ENCODE measurements around the gene AFTPH. TPM values are rescaled to one million over a fixed set of nuclear protein-coding genes. Genes with fewer than 3 reads are reported as not detected.

Gene AFTPH
- total RNA-seq, 1 experiment from 2014 or later = 13.5 TPM

DNA sequence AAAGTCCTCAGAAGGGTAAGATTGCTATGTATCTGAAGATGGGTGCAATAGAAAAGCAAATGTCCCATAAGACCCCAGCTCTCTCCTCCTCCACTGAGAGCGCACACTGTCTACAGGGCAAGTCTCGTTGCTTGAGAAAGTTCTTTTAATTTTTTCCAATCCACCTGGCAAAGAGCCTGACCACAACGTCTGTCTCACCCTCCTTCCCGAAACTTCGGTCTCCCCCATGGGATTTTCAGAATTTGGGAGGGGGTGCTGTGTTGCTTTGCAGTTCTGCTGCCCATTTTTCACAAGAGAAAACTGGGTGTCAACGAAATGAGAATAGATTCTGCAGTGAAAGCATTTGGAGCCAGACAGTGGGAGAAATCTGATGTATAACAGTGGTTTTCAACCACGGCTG lies 89.1 kb downstream of the AFTPH start:
- H4K5ac ChIP-seq (ENCODE audit: insufficient read length, low read depth, low read length) = no peak overlapping the region
- no peaks in the 10 kb centered on the region; the same call in 1 of the 2 replicates for H3K27me3 ChIP-seq (ENCODE audit: insufficient read depth, low read length)
- H3K4me1 Mint-ChIP-seq = peaks cover 17 to 29% of the 10 kb centered on the region in 2 experiments
- no peak overlapping the region for H3K14ac ChIP-seq (ENCODE audit: insufficient read depth, low read length)
- no peak overlapping the region for H4K8ac ChIP-seq (replicated peaks; ENCODE audit: insufficient read length, low read depth, low read length)
- no peaks in the 10 kb centered on the region for H3K36me3 Mint-ChIP-seq (ENCODE audit: insufficient read depth in 1 of 3, low read depth in 3 of 3)
- H2BK15ac ChIP-seq (ENCODE audit: low read depth, low read length) = no peak overlapping the region
- no peak overlapping the region for H3K23ac ChIP-seq (ENCODE audit: insufficient read length, low read depth, low read length)
- H3K56ac ChIP-seq (ENCODE audit: insufficient read length, low read depth, low read length) = no peak overlapping the region
- no peak overlapping the region for H3T11ph ChIP-seq (ENCODE audit: low read length)
- peaks cover 2% of the 10 kb centered on the region for H3K23me2 ChIP-seq (ENCODE audit: insufficient read length, low read depth, low read length, poor library complexity, severe bottlenecking)
- H2BK5ac ChIP-seq (ENCODE audit: insufficient read length, low read length) = no peak overlapping the region
- TF ChIP-seq, protein P1, sequence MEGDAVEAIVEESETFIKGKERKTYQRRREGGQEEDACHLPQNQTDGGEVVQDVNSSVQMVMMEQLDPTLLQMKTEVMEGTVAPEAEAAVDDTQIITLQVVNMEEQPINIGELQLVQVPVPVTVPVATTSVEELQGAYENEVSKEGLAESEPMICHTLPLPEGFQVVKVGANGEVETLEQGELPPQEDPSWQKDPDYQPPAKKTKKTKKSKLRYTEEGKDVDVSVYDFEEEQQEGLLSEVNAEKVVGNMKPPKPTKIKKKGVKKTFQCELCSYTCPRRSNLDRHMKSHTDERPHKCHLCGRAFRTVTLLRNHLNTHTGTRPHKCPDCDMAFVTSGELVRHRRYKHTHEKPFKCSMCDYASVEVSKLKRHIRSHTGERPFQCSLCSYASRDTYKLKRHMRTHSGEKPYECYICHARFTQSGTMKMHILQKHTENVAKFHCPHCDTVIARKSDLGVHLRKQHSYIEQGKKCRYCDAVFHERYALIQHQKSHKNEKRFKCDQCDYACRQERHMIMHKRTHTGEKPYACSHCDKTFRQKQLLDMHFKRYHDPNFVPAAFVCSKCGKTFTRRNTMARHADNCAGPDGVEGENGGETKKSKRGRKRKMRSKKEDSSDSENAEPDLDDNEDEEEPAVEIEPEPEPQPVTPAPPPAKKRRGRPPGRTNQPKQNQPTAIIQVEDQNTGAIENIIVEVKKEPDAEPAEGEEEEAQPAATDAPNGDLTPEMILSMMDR (conservative IDR thresholded peaks at IDR 0.05) = no peak
- H2AK5ac ChIP-seq (ENCODE audit: insufficient read length, low read length) = no peak overlapping the region
- no peak for DNase-seq
- H3K4me3 Mint-ChIP-seq = no peak overlapping the region
- H3K27ac ChIP-seq (ENCODE audit: insufficient read length, low read depth, low read length) = no peak overlapping the region
- H3K4ac ChIP-seq (ENCODE audit: low read depth, low read length) = no peak overlapping the region
- H3K9ac ChIP-seq (ENCODE audit: extremely low read depth, insufficient read length, low read length) = no peak overlapping the region
- no peaks in the 10 kb centered on the region for H3K79me2 ChIP-seq (ENCODE audit: insufficient read depth, low read length)
- H3K27me3 Mint-ChIP-seq (ENCODE audit: low read depth) = peaks cover 44% of the 10 kb centered on the region
- H2BK120ac ChIP-seq (ENCODE audit: low read depth, low read length, poor library complexity, severe bottlenecking) = no peak overlapping the region
- H3K9me3 ChIP-seq (ENCODE audit: control insufficient read depth, low read depth, low read length) = no peaks in the 10 kb centered on the region
- H2BK20ac ChIP-seq (ENCODE audit: low read depth, low read length, poor library complexity, severe bottlenecking) = no peak overlapping the region
- no peak overlapping the region for H3K18ac ChIP-seq (ENCODE audit: insufficient read length, low read depth, low read length)
- H2BK12ac ChIP-seq (ENCODE audit: insufficient read length, low read depth, low read length) = no peak overlapping the region
- H3K79me1 ChIP-seq (ENCODE audit: insufficient read depth, low read depth, low read length, poor library complexity, severe bottlenecking) = no peaks in the 10 kb centered on the region
- WGBS (ENCODE audit: extremely low coverage, insufficient read length, low lambda C conversion rate) = no CpG with 5 or more reads among the region's 7 CpGs
- H3K4me2 ChIP-seq (ENCODE audit: insufficient read depth, insufficient read length, low read length) = no peak overlapping the region
- H3K9me3 Mint-ChIP-seq = no peaks in the 10 kb centered on the region
- H4K91ac ChIP-seq (ENCODE audit: insufficient read length, low read depth, low read length) = no peak overlapping the region
- no peaks in the 10 kb centered on the region for H4K20me1 ChIP-seq (ENCODE audit: control insufficient read depth, insufficient read depth, insufficient read length)
- no peaks in the 10 kb centered on the region for H3K4me1 ChIP-seq (ENCODE audit: insufficient read depth, low read length)
- H3K27ac Mint-ChIP-seq = no peak overlapping the region
- no peak overlapping the region for H2AFZ ChIP-seq (ENCODE audit: low read length)

All from H9 (cell line).